Measurements from ENCODE around the gene RPL37A. TPM values are rescaled to one million over a fixed set of nuclear protein-coding genes. Genes with fewer than 3 reads are reported as not detected.

Gene RPL37A
- total and polyA plus RNA-seq, 2 of the 4 experiments (the other 2 are of a cell fraction), result 341 to 1,572 TPM

DNA sequence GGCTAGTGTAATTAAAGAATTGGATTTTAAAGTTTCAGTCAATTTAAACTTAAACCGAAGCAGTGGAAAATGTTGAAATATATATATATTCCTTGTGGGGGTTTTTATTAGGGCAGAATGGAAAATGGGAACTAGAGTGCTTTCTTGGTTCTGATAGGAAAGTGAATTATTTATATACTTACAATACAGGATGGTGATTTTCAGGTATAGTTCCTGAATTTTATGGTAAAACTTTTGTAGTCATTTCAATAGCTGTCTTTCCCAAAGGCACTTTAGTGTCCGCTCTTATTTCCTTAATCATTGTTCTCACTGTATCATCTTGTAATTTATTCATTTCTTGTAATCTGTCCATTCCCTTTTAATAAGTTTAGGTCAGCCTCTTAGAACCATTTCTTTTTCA lies 1.9 kb downstream of the RPL37A start:
- no peak overlapping the region for H2BK120ac ChIP-seq (ENCODE audit: low read depth, low read length)
- peaks cover 18% of the 10 kb centered on the region for H3K9me1 ChIP-seq (ENCODE audit: insufficient read depth, low read length)
- H3K4me3 ChIP-seq (ENCODE audit: insufficient read depth, low read depth, low read length), result no peak overlapping the region
- CTCF ChIA-PET, result no interaction called here
- in situ Hi-C loops (cut with MboI; ENCODE audit: low sequenced_read_pairs) (loop anchor here (25.0 kb wide), 1 partner anchor 1012 kb away; no protein-coding TSS in a partner anchor), dilution Hi-C loops (cut with HindIII; ENCODE audit: low sequenced_read_pairs, unreplicated experiment) (loop anchor here (25.0 kb wide), 2 partner anchors 162 to 1012 kb away; no protein-coding TSS in a partner anchor), intact Hi-C loops (cut with micrococcal nuclease) (no loop called here)
- DNase-seq (no peak), ATAC-seq (ENCODE audit: low read depth) (no peak)
- no peak overlapping the region for H4K91ac ChIP-seq (ENCODE audit: insufficient read depth, low read depth, low read length)
- H3K14ac ChIP-seq (replicated peaks; ENCODE audit: low read depth, low read length), result no peak overlapping the region
- H2AFZ ChIP-seq (replicated peaks; ENCODE audit: low read length, poor library complexity), result no peak overlapping the region
- no peak overlapping the region; the same call in 1 of the 2 replicates for H3K9ac ChIP-seq (ENCODE audit: low read depth, low read length)
- H3K4me1 ChIP-seq (ENCODE audit: control insufficient read depth, insufficient read depth, low read length), result peaks cover 11% of the 10 kb centered on the region
- TF ChIP-seq BHLHE40 (IDR thresholded peaks at IDR 0.05; ENCODE audit: low read depth, low read length), result no peak
- TF ChIP-seq RAD21 (IDR thresholded peaks at IDR 0.05; ENCODE audit: low read length), result no peak
- TF ChIP-seq MAFK (IDR thresholded peaks at IDR 0.05; ENCODE audit: low read depth, low read length), result no peak
- TF ChIP-seq POLR2A (IDR thresholded peaks at IDR 0.05; ENCODE audit: low read depth, low read length), result no peak
- TF ChIP-seq, protein P1, sequence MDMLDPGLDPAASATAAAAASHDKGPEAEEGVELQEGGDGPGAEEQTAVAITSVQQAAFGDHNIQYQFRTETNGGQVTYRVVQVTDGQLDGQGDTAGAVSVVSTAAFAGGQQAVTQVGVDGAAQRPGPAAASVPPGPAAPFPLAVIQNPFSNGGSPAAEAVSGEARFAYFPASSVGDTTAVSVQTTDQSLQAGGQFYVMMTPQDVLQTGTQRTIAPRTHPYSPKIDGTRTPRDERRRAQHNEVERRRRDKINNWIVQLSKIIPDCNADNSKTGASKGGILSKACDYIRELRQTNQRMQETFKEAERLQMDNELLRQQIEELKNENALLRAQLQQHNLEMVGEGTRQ (IDR thresholded peaks at IDR 0.05; ENCODE audit: low read depth, low read length), result no peak
- TF ChIP-seq MXI1 (IDR thresholded peaks at IDR 0.05; ENCODE audit: borderline replicate concordance, low read depth, low read length), result no peak
- no peak for TF ChIP-seq MAZ (IDR thresholded peaks at IDR 0.05; ENCODE audit: borderline replicate concordance, low read depth, low read length)
- TF ChIP-seq NFE2L2 (IDR thresholded peaks at IDR 0.05; ENCODE audit: low read depth, low read length), result no peak
- no peak for TF ChIP-seq CHD1 (IDR thresholded peaks at IDR 0.05; ENCODE audit: low read depth, low read length)
- TF ChIP-seq CEBPB (IDR thresholded peaks at IDR 0.05; ENCODE audit: low read depth, low read length), result no peak
- no peak for TF ChIP-seq ELK1 (IDR thresholded peaks at IDR 0.05; ENCODE audit: borderline replicate concordance, low read depth, low read length)
- TF ChIP-seq RFX5 (IDR thresholded peaks at IDR 0.05; ENCODE audit: low read depth, low read length), result no peak
- TF ChIP-seq SMC3 (IDR thresholded peaks at IDR 0.05; ENCODE audit: low read depth, low read length), result no peak
- TF ChIP-seq CTCF (conservative IDR thresholded peaks at IDR 0.05; ENCODE audit: low read depth, low read length), result no peak
- no peak overlapping the region for H3K23ac ChIP-seq (ENCODE audit: low read depth, low read length)
- BruUV-seq (replicated peaks), result no TSS peak
- H2BK15ac ChIP-seq (ENCODE audit: low read depth, low read length), result no peak overlapping the region
- H4K20me1 ChIP-seq (ENCODE audit: insufficient read depth, low read length), result peaks cover 62% of the 10 kb centered on the region
- H2AK9ac ChIP-seq (replicated peaks; ENCODE audit: low read depth, low read length, poor library complexity), result no peak overlapping the region
- H3K4ac ChIP-seq (ENCODE audit: low read depth, low read length), result no peak overlapping the region
- POLR2A ChIA-PET (ENCODE audit: unreplicated experiment), result interaction anchor here (1.4 kb wide), 1 partner anchor 8 kb away, joined by 3 read pairs; no protein-coding TSS in a partner anchor
- no peak overlapping the region for H3K56ac ChIP-seq (ENCODE audit: extremely low read depth, insufficient read depth, low read length)
- no peak overlapping the region for H3K27ac ChIP-seq (ENCODE audit: insufficient read depth, low read length)
- H3K9me3 ChIP-seq (ENCODE audit: control insufficient read depth, insufficient read depth, low read length), result no peaks in the 10 kb centered on the region
- H3K18ac ChIP-seq (ENCODE audit: low read depth, low read length), result no peak overlapping the region
- no peak overlapping the region for H2BK5ac ChIP-seq (ENCODE audit: low read depth, low read length, poor library complexity, severe bottlenecking)
- no CpG with 5 or more reads among the region's 2 CpGs for WGBS, 2 experiments (ENCODE audit: extremely low coverage in 2 of 2, insufficient read length in 1 of 2)
- no peak overlapping the region for H2AK5ac ChIP-seq (ENCODE audit: low read depth, low read length)
- peaks cover 49% of the 10 kb centered on the region for H3K36me3 ChIP-seq (ENCODE audit: control insufficient read depth, insufficient read depth, low read length)
- H4K5ac ChIP-seq (ENCODE audit: low read depth, low read length), result no peak overlapping the region
- H4K8ac ChIP-seq (ENCODE audit: low read depth in 2 of 2, low read length in 2 of 2), result no peak overlapping the region
- H2BK20ac ChIP-seq (ENCODE audit: low read depth, low read length), result no peak overlapping the region
- H3K79me1 ChIP-seq (ENCODE audit: low read depth in 1 of 2, low read length in 2 of 2), result peaks cover 48 to 82% of the 10 kb centered on the region in 2 experiments
- H3K4me2 ChIP-seq (ENCODE audit: low read depth, low read length), result no peak overlapping the region; the same call in 1 of the 2 replicates
- no peaks in the 10 kb centered on the region for H3K27me3 ChIP-seq (ENCODE audit: control insufficient read depth, insufficient read depth, low read length)

Data from IMR-90 (cell line).